HL-60 (cell line): ENCODE results near the gene WDR77.

Experiments used
- DNase-seq, 2 experiments: peaks; one replicate each; pipeline ENCODE4 v3.0.0-alpha.2; 2010 to 2020; ENCODE audit warnings: low read depth in 1 of 2, low spot score in 1 of 2
- H3K27ac ChIP-seq: fragments of 250-450 bp; sonication (Bioruptor Pico); replicated peaks from 2 replicates; pipeline ENCODE4 v1.5.1; 2020; ENCODE audit warnings: mild to moderate bottlenecking, moderate library complexity
- H3K27me3 ChIP-seq: fragments of 250-450 bp; sonication (Bioruptor Pico); 2 replicates; pipeline ENCODE4 v1.5.1; 2021; ENCODE audit warnings: mild to moderate bottlenecking, moderate library complexity; ENCODE audit not compliant: insufficient read depth, poor library complexity, severe bottlenecking
- H3K4me3 ChIP-seq: replicated peaks from 2 replicates; pipeline ENCODE4 v1.5.1; 2011; ENCODE audit warnings: mild to moderate bottlenecking, control low read depth, low read length; ENCODE audit not compliant: insufficient read depth
- CTCF ChIP-seq: IDR thresholded peaks from one replicate; pipeline ENCODE4 v1.5.1; 2011; ENCODE audit warnings: low read length, control low read depth, inconsistent platforms; ENCODE audit not compliant: insufficient read depth
- GABPA ChIP-seq: IDR thresholded peaks from 2 replicates; pipeline ENCODE4 v1.6.1; 2012; ENCODE audit warnings: low read depth
- POLR2AphosphoS5 ChIP-seq: IDR thresholded peaks from 2 replicates; pipeline ENCODE4 v1.6.1; 2012; ENCODE audit warnings: low read depth
- REST ChIP-seq: IDR thresholded peaks from 2 replicates; pipeline ENCODE4 v1.6.1; 2012; ENCODE audit warnings: low read depth; ENCODE audit not compliant: insufficient replicate concordance
- SPI1 ChIP-seq: IDR thresholded peaks from 2 replicates; pipeline ENCODE4 v1.6.1; 2012; ENCODE audit warnings: low read depth, mild to moderate bottlenecking, borderline replicate concordance

The WDR77 gene

GRCh38 chr1:111461765-111462164 lies 12.7 kb upstream of the WDR77 start:
- H3K4me3 ChIP-seq: no peak overlapping the region
- H3K27ac ChIP-seq: no peak overlapping the region
- no peak for DNase-seq
- TF ChIP-seq SPI1 (no peak), REST (no peak), POLR2AphosphoS5 (no peak), GABPA (no peak), CTCF (no peak)
- H3K27me3 ChIP-seq: no peaks in the 10 kb centered on the region

- TF ChIP-seq CTCF (no peak), POLR2AphosphoS5 (no peak), REST (no peak), GABPA (no peak), SPI1 (no peak)
- H3K4me3 ChIP-seq: no peak overlapping the region
- no peak for DNase-seq
- no peaks in the 10 kb centered on the region for H3K27me3 ChIP-seq
- no peak overlapping the region for H3K27ac ChIP-seq
Observed at GRCh38 chr1:111455642-111456031, 6.6 kb upstream of the WDR77 start.

GRCh38 chr1:111454859-111455641 lies 6.0 kb upstream of the WDR77 start:
- TF ChIP-seq GABPA (no peak), REST (no peak), CTCF (no peak), POLR2AphosphoS5 (no peak), SPI1 (no peak)
- no peak for DNase-seq
- H3K4me3 ChIP-seq: no peak overlapping the region
- H3K27me3 ChIP-seq: no peaks in the 10 kb centered on the region
- H3K27ac ChIP-seq: no peak overlapping the region
